Measurements from ENCODE around the gene PDE11A. TPM values are rescaled to one million over a fixed set of nuclear protein-coding genes. Genes with fewer than 3 reads are reported as not detected.
"Not testable (repeated sequence)": the region's sequence is repeated elsewhere in the genome, so short reads cannot be mapped to it uniquely, and the experiment has no call there.

Gene PDE11A
- total RNA-seq, 4 donors from 2014 or later: 0.11 to 1.2 (median 0.26) TPM

GRCh38 chr2:178084273-178084672 is 11.7 kb upstream of the PDE11A start:
- TF ChIP-seq POLR2A (IDR thresholded peaks at IDR 0.05) (no peak), CTCF (IDR thresholded peaks at IDR 0.05) (no peak)
- WGBS, 2 donors: 74 to 75% methylated on average over 3 of the region's 3 CpGs
- no peak for DNase-seq (ENCODE audit: low spot score in 2 of 2)
- H3K4me3 ChIP-seq (ENCODE audit: low read depth, poor library complexity, severe bottlenecking): no peak overlapping the region
- intact Hi-C loops (cut with DNase I; ENCODE audit: low total_unique reads): no loop called here

- intact Hi-C loops (cut with DNase I; ENCODE audit: low total_unique reads): no loop called here
These were observed 9.9 kb upstream of the PDE11A start for GRCh38 chr2:178082408-178083045.

GRCh38 chr2:178079279-178079678 is 6.7 kb upstream of the PDE11A start:
- WGBS, 2 donors: 85 to 88% methylated on average over 3 of the region's 3 CpGs
- H3K4me3 ChIP-seq (ENCODE audit: low read depth, poor library complexity, severe bottlenecking); DNase-seq (ENCODE audit: low spot score in 2 of 2); intact Hi-C loops (cut with DNase I; ENCODE audit: low total_unique reads): not testable (repeated sequence)

More at GRCh38 chr2:178082408-178083045, 9.9 kb upstream of the PDE11A start:
- 79 to 81% methylated on average over 3 of the region's 3 CpGs for WGBS, 2 donors
- no peak for TF ChIP-seq POLR2A (IDR thresholded peaks at IDR 0.05)
- TF ChIP-seq CTCF (IDR thresholded peaks at IDR 0.05): no peak
- H3K4me3 ChIP-seq (ENCODE audit: low read depth, poor library complexity, severe bottlenecking): no peak overlapping the region
- DNase-seq (ENCODE audit: low spot score in 2 of 2): no peak

GRCh38 chr2:178076130-178076529 is 3.6 kb upstream of the PDE11A start:
- TF ChIP-seq POLR2A (IDR thresholded peaks at IDR 0.05) (no peak), CTCF (IDR thresholded peaks at IDR 0.05) (no peak)
- no peak overlapping the region for H3K4me3 ChIP-seq (ENCODE audit: low read depth, poor library complexity, severe bottlenecking)
- DNase-seq (ENCODE audit: low spot score in 2 of 2): no peak
- intact Hi-C loops (cut with DNase I; ENCODE audit: low total_unique reads): no loop called here

- intact Hi-C loops (cut with DNase I; ENCODE audit: low total_unique reads): no loop called here
- TF ChIP-seq POLR2A (IDR thresholded peaks at IDR 0.05) (no peak), CTCF (IDR thresholded peaks at IDR 0.05) (no peak)
- no peak overlapping the region for H3K4me3 ChIP-seq (ENCODE audit: low read depth, poor library complexity, severe bottlenecking)
- 81 to 88% methylated on average over 1 of the region's 1 CpG for WGBS, 2 donors
- DNase-seq (ENCODE audit: low spot score in 2 of 2): no peak
These were observed 2.4 kb upstream of the PDE11A start for GRCh38 chr2:178075006-178075326.

- WGBS, 2 donors: 85 to 87% methylated on average over 8 of the region's 8 CpGs
These were observed 1.8 kb upstream of the PDE11A start for GRCh38 chr2:178074123-178075005.

More at GRCh38 chr2:178074123-178075005, 1.8 kb upstream of the PDE11A start:
- no peak overlapping the region for H3K4me3 ChIP-seq (ENCODE audit: low read depth, poor library complexity, severe bottlenecking)
- intact Hi-C loops (cut with DNase I; ENCODE audit: low total_unique reads): no loop called here
- no peak for TF ChIP-seq CTCF (IDR thresholded peaks at IDR 0.05)
- TF ChIP-seq POLR2A (IDR thresholded peaks at IDR 0.05): no peak
- no peak for DNase-seq (ENCODE audit: low spot score in 2 of 2)

Measured in lower leg skin (tissue), 4 donors.